Hepatocyte (in vitro differentiated cells): Measurements from ENCODE around the gene DIAPH2.

Source experiments
- EZH2 ChIP-seq: fragments of 200-600 bp; sonication (generic); IDR thresholded peaks from 2 replicates; pipeline ENCODE4 v1.6.1; 2016; ENCODE audit warnings: antibody characterized with exemption, mild to moderate bottlenecking, borderline replicate concordance
- EZH2phosphoT487 ChIP-seq: fragments of 200-600 bp; sonication (generic); IDR thresholded peaks from one replicate; pipeline ENCODE4 v1.6.1; 2018; ENCODE audit warnings: antibody characterized with exemption, mild to moderate bottlenecking, low read depth, moderate library complexity; ENCODE audit not compliant: unreplicated experiment, severe bottlenecking
- TF ChIP-seq, protein P1 (sequence below): fragments of 200-600 bp; sonication (generic); IDR thresholded peaks from 2 replicates; pipeline ENCODE4 v1.5.1; 2016; ENCODE audit warnings: antibody characterized with exemption, mild to moderate bottlenecking; ENCODE audit not compliant: poor library complexity

DNA sequence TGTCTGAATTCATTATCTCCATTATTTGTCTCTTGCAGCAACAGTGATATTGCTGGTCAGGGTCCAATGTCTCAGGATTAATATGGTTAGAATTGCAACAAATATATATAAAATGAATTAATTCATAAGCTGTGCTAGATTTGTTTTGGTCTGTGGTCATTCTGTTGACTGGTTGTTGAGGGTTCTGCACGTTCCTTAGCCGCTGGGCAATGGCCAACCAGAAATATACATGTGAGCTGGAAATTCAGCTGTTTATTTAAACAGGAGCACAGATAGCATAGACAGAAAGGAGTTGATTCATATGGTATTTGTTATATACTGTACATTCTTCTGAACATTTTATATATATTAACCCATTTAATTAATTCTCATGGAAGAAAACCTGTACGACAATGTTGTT lies 299.9 kb downstream of the DIAPH2 start:
- TF ChIP-seq, protein P1, sequence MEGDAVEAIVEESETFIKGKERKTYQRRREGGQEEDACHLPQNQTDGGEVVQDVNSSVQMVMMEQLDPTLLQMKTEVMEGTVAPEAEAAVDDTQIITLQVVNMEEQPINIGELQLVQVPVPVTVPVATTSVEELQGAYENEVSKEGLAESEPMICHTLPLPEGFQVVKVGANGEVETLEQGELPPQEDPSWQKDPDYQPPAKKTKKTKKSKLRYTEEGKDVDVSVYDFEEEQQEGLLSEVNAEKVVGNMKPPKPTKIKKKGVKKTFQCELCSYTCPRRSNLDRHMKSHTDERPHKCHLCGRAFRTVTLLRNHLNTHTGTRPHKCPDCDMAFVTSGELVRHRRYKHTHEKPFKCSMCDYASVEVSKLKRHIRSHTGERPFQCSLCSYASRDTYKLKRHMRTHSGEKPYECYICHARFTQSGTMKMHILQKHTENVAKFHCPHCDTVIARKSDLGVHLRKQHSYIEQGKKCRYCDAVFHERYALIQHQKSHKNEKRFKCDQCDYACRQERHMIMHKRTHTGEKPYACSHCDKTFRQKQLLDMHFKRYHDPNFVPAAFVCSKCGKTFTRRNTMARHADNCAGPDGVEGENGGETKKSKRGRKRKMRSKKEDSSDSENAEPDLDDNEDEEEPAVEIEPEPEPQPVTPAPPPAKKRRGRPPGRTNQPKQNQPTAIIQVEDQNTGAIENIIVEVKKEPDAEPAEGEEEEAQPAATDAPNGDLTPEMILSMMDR = no peak
- TF ChIP-seq EZH2 = no peak
- no peak for TF ChIP-seq EZH2phosphoT487
